H1 (cell line): ENCODE results near the gene MSMP. TPM values are rescaled to one million over a fixed set of nuclear protein-coding genes. Genes with fewer than 3 reads are reported as not detected.

ENCODE experiments used
- CTCF ChIA-PET: fragments of 300-600 bp; sonication (Branson Sonifier 250); formaldehyde crosslinking; loops from one replicate; lab custom pipeline; 2021; ENCODE audit not compliant: partially characterized antibody; lab: Charles Lee
- POLR2A ChIA-PET: fragments of 300-600 bp; sonication (Branson Sonifier 250); formaldehyde crosslinking; loops from one replicate; lab custom pipeline; 2021; ENCODE audit warnings: inconsistent platforms; ENCODE audit not compliant: partially characterized antibody; lab: Charles Lee
- DNase-seq, 2 experiments: peaks; one replicate each; pipeline versions ENCODE4 v3.0.0 to v3.0.0-alpha.2; 2010 to 2022; ENCODE audit warnings: low spot score in 2 of 2, low read depth in 1 of 2, mixed read lengths in 1 of 2
- FAIRE-seq: peaks from 2 replicates; lab custom pipeline; 2011; peaks lifted over from hg19 to GRCh38; lab: Jason Lieb, UNC
- H2AFZ ChIP-seq: 2 replicates; pipeline ENCODE4 v1.8.1; 2012; ENCODE audit warnings: low read length, inconsistent platforms
- H2AK5ac ChIP-seq: 2 replicates; pipeline ENCODE4 v1.6.1; 2013; ENCODE audit warnings: low read depth, low read length
- H2BK120ac ChIP-seq: replicated peaks from 2 replicates; pipeline ENCODE3; 2013; ENCODE audit warnings: low read depth, low read length, inconsistent platforms
- H2BK12ac ChIP-seq: 2 replicates; pipeline ENCODE4 v1.6.1; 2013; ENCODE audit warnings: low read depth, low read length
- H2BK15ac ChIP-seq: 2 replicates; pipeline ENCODE4 v1.6.1; 2013; ENCODE audit warnings: low read length
- H2BK20ac ChIP-seq: 2 replicates; pipeline ENCODE4 v1.6.1; 2013; ENCODE audit warnings: low read length
- H2BK5ac ChIP-seq: 2 replicates; pipeline ENCODE4 v1.6.1; 2013; ENCODE audit warnings: low read depth, low read length
- H3K14ac ChIP-seq: 2 replicates; pipeline ENCODE4 v1.6.1; 2013; ENCODE audit warnings: inconsistent platforms; ENCODE audit not compliant: insufficient read length
- H3K18ac ChIP-seq: 2 replicates; pipeline ENCODE4 v1.6.1; 2013; ENCODE audit warnings: low read length; ENCODE audit errors: extremely low read depth
- H3K23ac ChIP-seq: 2 replicates; pipeline ENCODE4 v1.6.1; 2013; ENCODE audit warnings: inconsistent platforms; ENCODE audit not compliant: insufficient read length
- H3K23me2 ChIP-seq: 2 replicates; pipeline ENCODE4 v1.6.1; 2013; ENCODE audit warnings: low read depth, low read length
- H3K27ac ChIP-seq: 2 replicates; pipeline ENCODE4 v1.6.1; 2011; ENCODE audit warnings: low read depth, low read length, inconsistent platforms
- H3K27me3 ChIP-seq, 4 experiments: replicated peaks in 1 of 4; 1 replicate in 1 of 4; 2 replicates in 3 of 4; pipeline versions ENCODE4 v1.6.1 to v1.8.1; 2011 to 2013; ENCODE audit warnings: low read length in 3 of 4, mild to moderate bottlenecking in 3 of 4, inconsistent platforms in 2 of 4, mixed read lengths in 2 of 4, moderate library complexity in 1 of 4; ENCODE audit not compliant: control insufficient read depth in 3 of 4, insufficient read depth in 3 of 4; ENCODE audit errors: extremely low read depth in 1 of 4
- H3K36me3 ChIP-seq, 4 experiments: 2 replicates each; pipeline versions ENCODE4 v1.6.1 to v1.8.1; 2011 to 2013; ENCODE audit warnings: mild to moderate bottlenecking in 4 of 4, low read length in 3 of 4, moderate library complexity in 2 of 4, control low read depth in 1 of 4, inconsistent platforms in 1 of 4; ENCODE audit not compliant: insufficient read depth in 4 of 4, control insufficient read depth in 2 of 4
- H3K4ac ChIP-seq: replicated peaks from 2 replicates; pipeline ENCODE3; 2013; ENCODE audit warnings: low read length, low read depth, mixed read lengths, inconsistent platforms; ENCODE audit not compliant: insufficient read length
- H3K4me1 ChIP-seq, 4 experiments: replicated peaks in 1 of 4; 1 replicate in 1 of 4; 2 replicates in 3 of 4; pipeline versions ENCODE4 v1.6.1 to v1.8.1; 2011 to 2013; ENCODE audit warnings: low read length in 3 of 4, inconsistent platforms in 2 of 4, mixed read lengths in 1 of 4; ENCODE audit not compliant: insufficient read depth in 4 of 4, control insufficient read depth in 3 of 4
- H3K4me2 ChIP-seq, 2 experiments: 2 replicates each; pipeline versions ENCODE4 v1.6.1 to v1.8.1; 2011 to 2013; ENCODE audit warnings: low read depth in 2 of 2, low read length in 2 of 2, control low read depth in 1 of 2, inconsistent platforms in 1 of 2, mild to moderate bottlenecking in 1 of 2; ENCODE audit not compliant: insufficient read depth in 1 of 2
- H3K4me3 ChIP-seq, 4 experiments: fragments of 200-600, 300-600 bp in 1 of 4; sonication (generic), shearing (Covaris generic), sonication (Bioruptor Twin) in 1 of 4; 2 replicates each; pipeline versions ENCODE4 v1.5.1 to v1.8.1; 2011 to 2016; ENCODE audit warnings: low read length in 4 of 4, low read depth in 3 of 4, control low read depth in 2 of 4, inconsistent platforms in 2 of 4, mild to moderate bottlenecking in 2 of 4, mixed read lengths in 1 of 4, moderate library complexity in 1 of 4; ENCODE audit not compliant: insufficient read depth in 2 of 4; ENCODE audit errors: extremely low read depth in 1 of 4
- H3K56ac ChIP-seq: replicated peaks from 2 replicates; pipeline ENCODE3; 2013; ENCODE audit warnings: low read depth, mild to moderate bottlenecking, mixed read lengths, low read length, inconsistent platforms; ENCODE audit not compliant: insufficient read length
- H3K79me1 ChIP-seq: 2 replicates; pipeline ENCODE4 v1.6.1; 2013; ENCODE audit warnings: low read depth, low read length, control low read depth
- H3K79me2 ChIP-seq, 2 experiments: 2 replicates each; pipeline versions ENCODE4 v1.6.1 to v1.8.1; 2012 to 2013; ENCODE audit warnings: low read length in 2 of 2, mild to moderate bottlenecking in 2 of 2, inconsistent platforms in 1 of 2; ENCODE audit not compliant: insufficient read depth in 2 of 2, control insufficient read depth in 1 of 2
- H3K9ac ChIP-seq, 4 experiments: replicated peaks in 1 of 4; 1 replicate in 1 of 4; 2 replicates in 3 of 4; pipeline versions ENCODE4 v1.6.1 to v1.8.1; 2011 to 2013; ENCODE audit warnings: low read depth in 3 of 4, low read length in 3 of 4, control low read depth in 2 of 4, mild to moderate bottlenecking in 2 of 4, moderate library complexity in 2 of 4, inconsistent platforms in 1 of 4; ENCODE audit errors: extremely low read depth in 1 of 4
- H3K9me3 ChIP-seq, 2 experiments: 2 replicates each; pipeline versions ENCODE4 v1.6.1 to v1.8.1; 2012 to 2013; ENCODE audit warnings: mild to moderate bottlenecking in 2 of 2, moderate library complexity in 2 of 2, control low read depth in 1 of 2, inconsistent platforms in 1 of 2, low read depth in 1 of 2, low read length in 1 of 2, mixed read lengths in 1 of 2; ENCODE audit not compliant: insufficient read depth in 2 of 2
- H4K20me1 ChIP-seq, 2 experiments: replicated peaks in 1 of 2; 2 replicates each; pipeline versions ENCODE3 to v1.8.1; 2011 to 2013; ENCODE audit warnings: inconsistent platforms in 2 of 2, low read length in 2 of 2, mild to moderate bottlenecking in 1 of 2; ENCODE audit not compliant: insufficient read depth in 2 of 2, control insufficient read depth in 1 of 2
- H4K5ac ChIP-seq: 2 replicates; pipeline ENCODE4 v1.6.1; 2013; ENCODE audit warnings: low read length, low read depth, mixed read lengths, inconsistent platforms; ENCODE audit not compliant: insufficient read length
- H4K8ac ChIP-seq: 2 replicates; pipeline ENCODE4 v1.8.0; 2013; ENCODE audit warnings: mild to moderate bottlenecking, moderate library complexity, low read length, inconsistent platforms; ENCODE audit not compliant: insufficient read depth; ENCODE audit errors: extremely low read depth
- H4K91ac ChIP-seq: replicated peaks from 2 replicates; pipeline ENCODE3; 2013; ENCODE audit warnings: low read length, mixed read lengths, inconsistent platforms; ENCODE audit not compliant: insufficient read length
- CBX8 ChIP-seq: fragments of 300-800, 300-1000 bp; sonication (generic); IDR thresholded peaks from 2 replicates; pipeline ENCODE4 v1.7.1; 2016; ENCODE audit warnings: low read depth, low read length, borderline replicate concordance
- JUN ChIP-seq: IDR thresholded peaks from 2 replicates; pipeline ENCODE4 v1.6.1; 2011; ENCODE audit warnings: low read depth, mild to moderate bottlenecking, improper control_type of control experiment, low read length
- KDM4A ChIP-seq: IDR thresholded peaks from one replicate; pipeline ENCODE4 v1.7.1; 2012; ENCODE audit warnings: low read depth, mild to moderate bottlenecking, moderate library complexity, low read length, inconsistent platforms; ENCODE audit not compliant: severe bottlenecking
- MAFK ChIP-seq: IDR thresholded peaks from 2 replicates; pipeline ENCODE4 v1.6.1; 2012; ENCODE audit warnings: low read depth, mild to moderate bottlenecking, improper control_type of control experiment, low read length
- POU5F1 ChIP-seq: IDR thresholded peaks from 2 replicates; pipeline ENCODE4 v1.6.1; 2011; ENCODE audit warnings: low read depth, mild to moderate bottlenecking, low read length, moderate library complexity
- RBBP5 ChIP-seq: IDR thresholded peaks from 2 replicates; pipeline ENCODE4 v1.7.1; 2012; ENCODE audit warnings: low read depth, mild to moderate bottlenecking, inconsistent platforms, low read length, moderate library complexity, borderline replicate concordance
- RXRA ChIP-seq: IDR thresholded peaks from 2 replicates; pipeline ENCODE4 v1.6.1; 2011; ENCODE audit warnings: low read depth, mild to moderate bottlenecking, low read length, moderate library complexity; ENCODE audit not compliant: insufficient read depth
- YY1 ChIP-seq: IDR thresholded peaks from 2 replicates; pipeline ENCODE4 v1.6.1; 2011; ENCODE audit warnings: low read depth, mild to moderate bottlenecking, low read length
- WGBS, 2 experiments: shearing (Covaris generic) in 1 of 2; methylation state at CpG; one replicate each; pipeline versions ENCODE4 v1.1.6 to v1.1.7; 2013 to 2015; ENCODE audit warnings: low lambda C conversion rate in 2 of 2, mixed read lengths in 2 of 2, inconsistent platforms in 1 of 2, low coverage in 1 of 2, missing lambda C conversion rate in 1 of 2; ENCODE audit not compliant: insufficient replicate concordance in 2 of 2, insufficient coverage in 1 of 2, insufficient read length in 1 of 2; ENCODE audit errors: extremely low coverage in 1 of 2, missing lambda C conversion rate in 1 of 2; 5-methylcytosine and 5-hydroxymethylcytosine counted together
- polyA plus RNA-seq, 7 experiments: library from polyadenylated mRNA; depleted of rRNA in 3 of 7; stranded (reverse) in 5 of 7; unstranded in 2 of 7; fragments of >200 nt in 5 of 7; fragments of 200-250 nt in 2 of 7; gene quantifications; 1 replicate in 5 of 7; 2 replicates in 1 of 7; 4 replicates in 1 of 7; pipeline versions ENCODE4 v1.2.1 to v1.2.3, GENCODE V29; 2011 to 2013; ENCODE audit warnings: missing spikeins in 2 of 7, mixed read lengths in 2 of 7
- total RNA-seq: library from RNA; stranded (reverse); fragmentation: NEBNext Ultra II Directional; extraction: Animal tissue kit (Norgen Biotek cat#: 25700); gene quantifications from 2 replicates; pipeline ENCODE4 v1.2.1, GENCODE V29; 2021

The MSMP gene
- total and polyA plus RNA-seq, 2 of the 8 experiments (the other 6 are each of a cell fraction or from before 2014, with no cell fraction given): 0.53 TPM; not detected in 1

DNA sequence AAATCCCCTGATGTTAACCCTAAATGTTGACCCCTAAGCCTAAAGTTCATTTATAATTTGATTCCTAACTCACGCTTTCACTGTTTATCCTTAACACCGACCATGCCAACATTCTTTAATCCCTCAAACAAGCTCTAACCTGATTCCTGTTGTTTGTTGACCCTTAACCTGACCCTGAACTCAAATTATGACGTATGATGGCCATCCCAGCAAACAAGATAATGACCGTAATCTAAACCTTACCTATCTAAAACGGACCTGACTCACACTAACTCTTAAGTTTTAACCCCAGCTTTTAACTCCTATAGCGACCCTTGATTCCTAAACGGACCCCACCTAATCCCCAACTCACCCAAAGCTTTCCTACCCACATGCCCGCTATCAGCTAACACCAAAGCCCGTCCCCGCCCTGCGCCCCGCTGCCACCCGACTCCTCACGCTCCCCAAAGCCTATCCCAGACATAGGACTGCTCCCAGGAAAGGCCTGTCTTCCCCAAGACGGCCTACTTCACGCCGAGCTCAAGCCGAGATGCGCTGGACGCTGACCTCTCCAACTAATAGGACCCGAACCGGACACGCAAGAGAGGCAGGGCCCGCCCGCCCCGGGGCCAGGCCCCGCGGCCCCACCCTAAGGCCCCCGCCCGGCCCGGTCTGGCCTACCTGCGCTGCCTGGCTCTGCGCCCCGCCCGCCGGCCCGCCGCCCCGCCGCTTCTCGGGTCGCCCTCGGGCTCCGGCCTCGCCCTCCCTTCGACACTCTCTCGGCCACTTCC, 22.5 kb downstream of the MSMP start:
- Histone ChIP-seq H2BK20ac (no peak overlapping the region), H3K36me3 (peaks cover 0 to 16% (median 8%) of the 10 kb centered on the region in 4 experiments), H3K79me2 (peaks cover 2 to 53% of the 10 kb centered on the region in 2 experiments), H2BK15ac (no peak overlapping the region), H3K14ac (no peak overlapping the region), H3K9ac (peak overlapping the region; percentile 55 to 85 (median 59)), H3K79me1 (peaks cover 16% of the 10 kb centered on the region), H2BK12ac (no peak overlapping the region), H3K4me1 (peaks cover 21 to 48% (median 32%) of the 10 kb centered on the region in 4 experiments), H3K23ac (no peak overlapping the region), H3K4ac (peak overlapping the region; percentile 12), H2AFZ (no peak overlapping the region), H2BK120ac (no peak overlapping the region), H4K91ac (no peak overlapping the region), H2AK5ac (no peak overlapping the region), H4K20me1 (peaks cover 2 to 6% of the 10 kb centered on the region in 2 experiments), H3K18ac (peak overlapping the region; percentile 28; the same call in 1 of the 2 replicates), H3K4me3 (peak overlapping the region; percentile 79 to 96 (median 90)), H4K8ac (peak overlapping the region; percentile 82), H3K23me2 (peaks cover 15% of the 10 kb centered on the region; the same call in 1 of the 2 replicates), H3K56ac (peak overlapping the region; percentile 71), H2BK5ac (0 out of 2 replicates have a peak overlapping the region, but pooled peaks have one; percentile 67), H3K9me3 (no peaks in the 10 kb centered on the region), H4K5ac (peak overlapping the region; percentile 19), H3K27ac (peak overlapping the region; percentile 41), H3K4me2 (peak overlapping the region; percentile 92 to 94), H3K27me3 (no peaks in the 10 kb centered on the region)
- POLR2A ChIA-PET: interaction anchor here (1.0 to 11.1 kb wide), 19 partner anchors 10 to 104 kb away, joined by 3 to 158 read pairs (median 6); partner anchors contain the start of genes ARHGEF39, CCDC107, GBA2 and HINT2
- FAIRE-seq: no peak
- CTCF ChIA-PET: interaction anchor here (0.9 to 16.0 kb wide), 19 partner anchors 10 to 292 kb away, joined by 3 to 198 read pairs (median 5); partner anchors contain the start of genes ARHGEF39, CCDC107, GBA2 and MSMP
- WGBS, 2 experiments: 3% methylated on average over 23 of the region's 47 CpGs; no CpG with 5 or more reads in 1 of the 2 experiments
- TF ChIP-seq RXRA: no peak
- no peak for TF ChIP-seq MAFK
- no peak for TF ChIP-seq JUN
- TF ChIP-seq RBBP5: 0 out of 2 replicates have a peak, but pooled peaks have one; percentile 1
- TF ChIP-seq KDM4A: no peak
- no peak for TF ChIP-seq CBX8
- no peak for TF ChIP-seq YY1
- TF ChIP-seq POU5F1: no peak
- TF ChIP-seq, all 59 proteins: peak for 1
- DNase-seq: no peak
